ENCODE measurements around the gene KRTAP4-6. TPM values are rescaled to one million over a fixed set of nuclear protein-coding genes. Genes with fewer than 3 reads are reported as not detected.
"Not testable (repeated sequence)": the region's sequence is repeated elsewhere in the genome, so short reads cannot be mapped to it uniquely, and the experiment has no call there.

Gene KRTAP4-6
- total and polyA plus RNA-seq, 2 of the 4 experiments (the other 2 are of a cell fraction): not detected

DNA sequence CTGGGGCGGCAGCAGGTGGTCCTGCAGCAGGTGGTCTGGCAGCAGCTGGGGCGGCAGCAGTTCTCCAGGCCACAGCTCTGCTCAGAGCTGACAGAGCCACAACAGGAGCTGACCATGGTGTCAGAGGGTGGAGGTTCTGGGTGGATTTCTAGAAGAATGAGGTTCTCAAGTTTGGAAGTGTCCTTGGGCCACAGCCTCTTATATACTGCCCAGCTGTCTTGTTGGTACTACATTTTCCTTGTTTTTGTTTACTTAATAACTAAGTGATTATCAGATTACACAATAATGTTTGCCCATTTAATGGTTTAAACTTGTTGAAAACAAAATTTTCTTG is 9.3 kb upstream of the KRTAP4-6 start, which contains the start of gene KRTAP4-5:
KRTAP4-5 (minus strand) TSS at position 174 of the 334 bp plus-strand sequence; CDS start at position 116, 58 bp downstream.
- H3K4me1 ChIP-seq (ENCODE audit: control insufficient read depth, insufficient read depth, low read length): no peaks in the 10 kb centered on the region
- no peak within 1 kb of the TSS for H3K56ac ChIP-seq (ENCODE audit: extremely low read depth, insufficient read depth, low read length)
- H3K23ac ChIP-seq (ENCODE audit: low read depth, low read length): no peak within 1 kb of the TSS
- no peak for DNase-seq
- H2BK120ac ChIP-seq (ENCODE audit: low read depth, low read length): no peak within 1 kb of the TSS
- H3K9me3 ChIP-seq (ENCODE audit: control insufficient read depth, insufficient read depth, low read length): no peaks in the 10 kb centered on the region
- H2BK15ac ChIP-seq (ENCODE audit: low read depth, low read length): no peak within 1 kb of the TSS
- CTCF ChIA-PET: interaction anchor here (0.6 kb wide), 1 partner anchor 52 kb away, joined by 4 read pairs; no protein-coding TSS in a partner anchor
- no peaks in the 10 kb centered on the region; the same call in 1 of the 2 replicates for H3K27me3 ChIP-seq (ENCODE audit: control insufficient read depth, insufficient read depth, low read length)
- no peaks in the 10 kb centered on the region for H3K9me1 ChIP-seq (ENCODE audit: insufficient read depth, low read length)
- no peak within 1 kb of the TSS for H3K14ac ChIP-seq (replicated peaks; ENCODE audit: low read depth, low read length)
- H3K18ac ChIP-seq (ENCODE audit: low read depth, low read length): no peak within 1 kb of the TSS
- H3K9ac ChIP-seq (ENCODE audit: low read depth, low read length): no peak within 1 kb of the TSS
- POLR2A ChIA-PET (ENCODE audit: unreplicated experiment): no interaction called here
- no peak within 1 kb of the TSS for H3K27ac ChIP-seq (ENCODE audit: insufficient read depth, low read length)
- H2AK9ac ChIP-seq (replicated peaks; ENCODE audit: low read depth, low read length, poor library complexity): no peak within 1 kb of the TSS
- intact Hi-C loops (cut with micrococcal nuclease): no loop called here
- in situ Hi-C loops (cut with MboI; ENCODE audit: low sequenced_read_pairs): no loop called here
- H4K20me1 ChIP-seq (ENCODE audit: insufficient read depth, low read length): no peaks in the 10 kb centered on the region
- H2AFZ ChIP-seq (replicated peaks; ENCODE audit: low read length, poor library complexity): no peak within 1 kb of the TSS
- no peak within 1 kb of the TSS for H4K91ac ChIP-seq (ENCODE audit: insufficient read depth, low read depth, low read length)
- no peak for ATAC-seq (ENCODE audit: low read depth)
- no peak within 1 kb of the TSS for H2BK5ac ChIP-seq (ENCODE audit: low read depth, low read length, poor library complexity, severe bottlenecking)
- no peaks in the 10 kb centered on the region for H3K36me3 ChIP-seq (ENCODE audit: control insufficient read depth, insufficient read depth, low read length)
- no peak within 1 kb of the TSS for H4K8ac ChIP-seq (ENCODE audit: low read depth in 2 of 2, low read length in 2 of 2)
- no peak for TF ChIP-seq RAD21 (IDR thresholded peaks at IDR 0.05; ENCODE audit: low read length)
- no peak for TF ChIP-seq SMC3 (IDR thresholded peaks at IDR 0.05; ENCODE audit: low read depth, low read length)
- no peak for TF ChIP-seq RFX5 (IDR thresholded peaks at IDR 0.05; ENCODE audit: low read depth, low read length)
- no peak for TF ChIP-seq BHLHE40 (IDR thresholded peaks at IDR 0.05; ENCODE audit: low read depth, low read length)
- 0 out of 2 replicates have a peak, but pooled peaks have one; percentile 18 for TF ChIP-seq CEBPB (IDR thresholded peaks at IDR 0.05; ENCODE audit: low read depth, low read length)
- TF ChIP-seq CHD1 (IDR thresholded peaks at IDR 0.05; ENCODE audit: low read depth, low read length): no peak
- TF ChIP-seq POLR2A (IDR thresholded peaks at IDR 0.05; ENCODE audit: low read depth, low read length): no peak
- H3K4ac ChIP-seq (ENCODE audit: low read depth, low read length): no peak within 1 kb of the TSS
- WGBS, 2 experiments (ENCODE audit: extremely low coverage in 2 of 2, insufficient read length in 1 of 2): 100% methylated on average over 1 of the region's 2 CpGs; no CpG with 5 or more reads in 1 of the 2 experiments
- no peak within 1 kb of the TSS for H3K4me2 ChIP-seq (ENCODE audit: low read depth, low read length)
- no peak within 1 kb of the TSS for H3K4me3 ChIP-seq (ENCODE audit: insufficient read depth, low read depth, low read length)
- no peak within 1 kb of the TSS for H2BK20ac ChIP-seq (ENCODE audit: low read depth, low read length)
- H3K79me1 ChIP-seq (ENCODE audit: low read depth in 1 of 2, low read length in 2 of 2): no peaks in the 10 kb centered on the region
- no peak within 1 kb of the TSS for H2AK5ac ChIP-seq (ENCODE audit: low read depth, low read length)
- no TSS peak for BruUV-seq (replicated peaks)
- dilution Hi-C loops (cut with HindIII; ENCODE audit: low sequenced_read_pairs, unreplicated experiment): no loop called here
- no peak within 1 kb of the TSS for H4K5ac ChIP-seq (ENCODE audit: low read depth, low read length)

DNA sequence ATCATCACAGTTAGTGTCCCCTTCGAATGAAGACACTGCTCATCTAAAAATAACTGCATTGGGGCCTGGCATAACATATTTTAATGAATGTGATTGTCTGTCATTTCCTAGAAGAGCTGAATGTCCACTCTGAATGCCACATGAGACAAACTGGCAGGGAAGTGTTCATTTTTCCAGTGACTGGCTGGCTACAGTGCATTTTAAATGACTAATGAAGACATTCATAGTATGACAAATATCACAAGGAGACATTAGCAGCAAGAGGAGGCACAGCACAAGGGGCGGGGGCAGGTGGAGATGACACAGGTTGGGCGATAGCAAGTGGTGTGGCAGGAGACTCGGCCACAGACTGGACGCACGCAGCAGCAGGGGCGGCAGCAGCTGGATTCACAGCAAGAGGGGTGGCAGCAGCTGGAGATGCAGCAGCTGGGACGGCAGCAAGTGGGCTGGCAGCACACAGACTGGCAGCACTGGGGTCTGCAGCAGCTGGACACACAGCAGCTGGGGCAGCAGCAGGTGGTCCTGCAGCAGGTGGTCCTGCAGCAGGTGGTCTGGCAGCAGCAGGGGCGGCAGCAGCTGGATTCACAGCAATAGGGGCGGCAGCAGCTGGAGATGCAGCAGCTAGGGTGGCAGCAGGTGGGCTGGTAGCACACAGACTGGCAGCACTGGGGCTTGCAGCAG is 8.8 kb upstream of the KRTAP4-6 start:
- H3K27ac ChIP-seq (ENCODE audit: insufficient read depth, low read length); H4K20me1 ChIP-seq (ENCODE audit: insufficient read depth, low read length); H2BK5ac ChIP-seq (ENCODE audit: low read depth, low read length, poor library complexity, severe bottlenecking); H3K9ac ChIP-seq (ENCODE audit: low read depth, low read length); H4K5ac ChIP-seq (ENCODE audit: low read depth, low read length); H3K79me1 ChIP-seq (ENCODE audit: low read depth in 1 of 2, low read length in 2 of 2); H2BK120ac ChIP-seq (ENCODE audit: low read depth, low read length); H3K14ac ChIP-seq (replicated peaks; ENCODE audit: low read depth, low read length); ATAC-seq (ENCODE audit: low read depth); H2AFZ ChIP-seq (replicated peaks; ENCODE audit: low read length, poor library complexity); H3K36me3 ChIP-seq (ENCODE audit: control insufficient read depth, insufficient read depth, low read length); H3K4me2 ChIP-seq (ENCODE audit: low read depth, low read length); H3K18ac ChIP-seq (ENCODE audit: low read depth, low read length); H3K27me3 ChIP-seq (ENCODE audit: control insufficient read depth, insufficient read depth, low read length); H2AK5ac ChIP-seq (ENCODE audit: low read depth, low read length); H3K9me3 ChIP-seq (ENCODE audit: control insufficient read depth, insufficient read depth, low read length); dilution Hi-C loops (cut with HindIII; ENCODE audit: low sequenced_read_pairs, unreplicated experiment); H3K23ac ChIP-seq (ENCODE audit: low read depth, low read length); BruUV-seq (replicated peaks); H3K4ac ChIP-seq (ENCODE audit: low read depth, low read length); H4K8ac ChIP-seq (ENCODE audit: low read depth in 2 of 2, low read length in 2 of 2); H2BK15ac ChIP-seq (ENCODE audit: low read depth, low read length); intact Hi-C loops (cut with micrococcal nuclease); in situ Hi-C loops (cut with MboI; ENCODE audit: low sequenced_read_pairs); DNase-seq; H4K91ac ChIP-seq (ENCODE audit: insufficient read depth, low read depth, low read length); H2AK9ac ChIP-seq (replicated peaks; ENCODE audit: low read depth, low read length, poor library complexity); H3K4me1 ChIP-seq (ENCODE audit: control insufficient read depth, insufficient read depth, low read length); H2BK20ac ChIP-seq (ENCODE audit: low read depth, low read length); H3K4me3 ChIP-seq (ENCODE audit: insufficient read depth, low read depth, low read length); H3K9me1 ChIP-seq (ENCODE audit: insufficient read depth, low read length); POLR2A ChIA-PET (ENCODE audit: unreplicated experiment); H3K56ac ChIP-seq (ENCODE audit: extremely low read depth, insufficient read depth, low read length): not testable (repeated sequence)
- WGBS, 2 experiments (ENCODE audit: extremely low coverage in 2 of 2, insufficient read length in 1 of 2): 87% methylated on average over 3 of the region's 10 CpGs; no CpG with 5 or more reads in 1 of the 2 experiments
- CTCF ChIA-PET: interaction anchor here (0.6 kb wide), 1 partner anchor 52 kb away, joined by 4 read pairs; no protein-coding TSS in a partner anchor
